GM12873 (cell line): Measurements from ENCODE around the gene CACNB2.

Experiments
- CTCF ChIP-seq: IDR thresholded peaks from 2 replicates; pipeline ENCODE4 v1.5.1; 2012; ENCODE audit warnings: low read depth, mild to moderate bottlenecking, moderate library complexity, low read length, control low read depth; ENCODE audit not compliant: insufficient read depth; ENCODE audit errors: missing control alignments

CACNB2 gene

GRCh38 chr10:18523858-18524257, 383.6 kb downstream of the CACNB2 start:
- no peak for TF ChIP-seq CTCF

- no peak for TF ChIP-seq CTCF
Measured at GRCh38 chr10:18527687-18528086, 387.5 kb downstream of the CACNB2 start.

- TF ChIP-seq CTCF: no peak
Measured at GRCh38 chr10:18528292-18528691, 388.1 kb downstream of the CACNB2 start.

- TF ChIP-seq CTCF: no peak
Measured at GRCh38 chr10:18532881-18533535, 392.8 kb downstream of the CACNB2 start.

- TF ChIP-seq CTCF: no peak
Measured at GRCh38 chr10:18533896-18534295, 393.7 kb downstream of the CACNB2 start.

- TF ChIP-seq CTCF: no peak
Measured at GRCh38 chr10:18539335-18539734, 399.1 kb downstream of the CACNB2 start.

- no peak for TF ChIP-seq CTCF
Measured at GRCh38 chr10:18540195-18540594, 400.0 kb downstream of the CACNB2 start.
